Measurements from ENCODE around the gene KIF3B. TPM values are rescaled to one million over a fixed set of nuclear protein-coding genes. Genes with fewer than 3 reads are reported as not detected.

The KIF3B gene
- total and polyA plus RNA-seq, 2 donors, result 7.8 to 8.3 TPM

- Histone ChIP-seq H3K36me3 (ENCODE audit: control insufficient read depth in 2 of 2, insufficient read depth in 2 of 2, low read length in 1 of 2) (no peaks in the 10 kb centered on the region), H3K27me3 (ENCODE audit: control insufficient read depth in 2 of 2, insufficient read depth in 1 of 2, low read length in 1 of 2) (no peaks in the 10 kb centered on the region), H3K9me3 (ENCODE audit: control insufficient read depth in 2 of 2, insufficient read depth in 1 of 2, low read length in 1 of 2) (no peaks in the 10 kb centered on the region), H3K27ac (ENCODE audit: low read depth in 1 of 2, low read length in 1 of 2) (peak overlapping the region; percentile 89 to 100), H3K4me3 (ENCODE audit: low read length in 2 of 2) (peak overlapping the region; percentile 87 to 88), H3K4me1 (ENCODE audit: control insufficient read depth in 2 of 2, insufficient read depth in 2 of 2, low read length in 2 of 2) (peaks cover 33 to 36% of the 10 kb centered on the region in 2 donors)
- DNase-seq (ENCODE audit: low read depth in 6 of 9, low spot score in 9 of 9), result peak in 2 of 9 donors; percentile 33 to 56
- WGBS, result 35% methylated on average over 11 of the region's 11 CpGs
These were observed 82.3 kb downstream of the KIF3B start for GRCh38 chr20:32359633-32360332.

GRCh38 chr20:32360333-32360634, 82.8 kb downstream of the KIF3B start:
- Histone ChIP-seq H3K4me1 (ENCODE audit: control insufficient read depth in 2 of 2, insufficient read depth in 2 of 2, low read length in 2 of 2) (peaks cover 34 to 36% of the 10 kb centered on the region in 2 donors), H3K27ac (ENCODE audit: low read depth in 1 of 2, low read length in 1 of 2) (peak overlapping the region in 1 of 2 donors; percentile 46), H3K36me3 (ENCODE audit: control insufficient read depth in 2 of 2, insufficient read depth in 2 of 2, low read length in 1 of 2) (no peaks in the 10 kb centered on the region), H3K9me3 (ENCODE audit: control insufficient read depth in 2 of 2, insufficient read depth in 1 of 2, low read length in 1 of 2) (no peaks in the 10 kb centered on the region), H3K27me3 (ENCODE audit: control insufficient read depth in 2 of 2, insufficient read depth in 1 of 2, low read length in 1 of 2) (no peaks in the 10 kb centered on the region), H3K4me3 (ENCODE audit: low read length in 2 of 2) (peak overlapping the region; percentile 24 to 88)
- WGBS, result 87% methylated on average over 5 of the region's 5 CpGs
- no peak for DNase-seq (ENCODE audit: low read depth in 6 of 9, low spot score in 9 of 9)

DNA sequence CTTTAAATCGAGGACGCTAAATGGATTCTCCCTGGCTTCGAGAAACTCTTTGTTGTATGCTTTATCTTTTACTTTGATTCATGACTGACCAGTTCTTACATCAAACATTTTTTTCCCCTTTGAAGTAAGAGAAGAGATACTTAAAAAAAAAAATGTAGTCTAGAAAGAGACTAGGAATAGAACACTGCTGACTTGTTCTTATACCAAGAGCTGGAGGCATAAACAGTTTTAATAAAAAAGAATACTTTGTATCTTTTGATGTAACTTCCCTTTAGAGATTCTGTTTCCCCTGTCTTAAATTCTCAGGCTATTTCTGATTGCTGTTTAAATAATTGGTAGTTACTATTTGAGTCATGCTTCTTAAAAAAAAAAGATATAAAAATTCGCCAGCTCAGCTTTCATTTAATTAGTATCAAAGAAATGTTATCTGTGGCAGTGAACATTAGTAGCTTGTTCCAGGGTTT, 85.5 kb downstream of the KIF3B start:
- no peak for DNase-seq (ENCODE audit: low read depth in 6 of 9, low spot score in 9 of 9)
- peaks cover 26 to 27% of the 10 kb centered on the region in 2 donors for H3K4me1 ChIP-seq (ENCODE audit: control insufficient read depth in 2 of 2, insufficient read depth in 2 of 2, low read length in 2 of 2)
- no peak overlapping the region for H3K4me3 ChIP-seq (ENCODE audit: low read length in 2 of 2)
- 82% methylated on average over 4 of the region's 4 CpGs for WGBS
- H3K36me3 ChIP-seq (ENCODE audit: control insufficient read depth in 2 of 2, insufficient read depth in 2 of 2, low read length in 1 of 2), result peaks cover 4 to 15% of the 10 kb centered on the region in 2 donors
- H3K27ac ChIP-seq (ENCODE audit: low read depth in 1 of 2, low read length in 1 of 2), result no peak overlapping the region
- no peaks in the 10 kb centered on the region for H3K9me3 ChIP-seq (ENCODE audit: control insufficient read depth in 2 of 2, insufficient read depth in 1 of 2, low read length in 1 of 2)
- no peaks in the 10 kb centered on the region for H3K27me3 ChIP-seq (ENCODE audit: control insufficient read depth in 2 of 2, insufficient read depth in 1 of 2, low read length in 1 of 2)

DNA sequence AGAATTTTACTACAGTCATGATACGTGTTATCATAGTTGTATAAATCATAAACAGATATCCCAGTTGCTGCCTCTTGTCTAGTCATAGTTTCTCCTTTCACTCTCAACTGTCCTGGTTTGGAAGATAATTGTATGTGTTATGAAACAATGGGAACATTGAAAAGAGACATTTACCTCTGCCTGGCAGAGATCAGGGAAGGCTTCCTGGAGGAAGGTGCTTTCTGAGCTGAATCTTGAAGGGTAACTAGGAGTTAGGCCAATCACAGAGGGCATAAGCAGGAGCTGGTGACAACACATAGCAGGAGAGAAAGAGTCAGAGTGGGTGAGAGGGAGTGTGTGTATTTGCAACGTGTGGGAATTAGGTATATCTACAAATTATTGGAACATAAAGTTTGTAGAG, 86.0 kb downstream of the KIF3B start:
- WGBS, result 95% methylated on average over 2 of the region's 2 CpGs

GRCh38 chr20:32364554-32365208, 87.2 kb downstream of the KIF3B start:
- H3K4me3 ChIP-seq (ENCODE audit: low read length in 2 of 2), result no peak overlapping the region
- H3K36me3 ChIP-seq (ENCODE audit: control insufficient read depth in 2 of 2, insufficient read depth in 2 of 2, low read length in 1 of 2), result peaks cover 10 to 29% of the 10 kb centered on the region in 2 donors
- DNase-seq (ENCODE audit: low read depth in 6 of 9, low spot score in 9 of 9), result no peak
- 92% methylated on average over 7 of the region's 7 CpGs for WGBS
- no peaks in the 10 kb centered on the region for H3K9me3 ChIP-seq (ENCODE audit: control insufficient read depth in 2 of 2, insufficient read depth in 1 of 2, low read length in 1 of 2)
- H3K27ac ChIP-seq (ENCODE audit: low read depth in 1 of 2, low read length in 1 of 2), result no peak overlapping the region
- H3K27me3 ChIP-seq (ENCODE audit: control insufficient read depth in 2 of 2, insufficient read depth in 1 of 2, low read length in 1 of 2), result no peaks in the 10 kb centered on the region
- H3K4me1 ChIP-seq (ENCODE audit: control insufficient read depth in 2 of 2, insufficient read depth in 2 of 2, low read length in 2 of 2), result peaks cover 26 to 27% of the 10 kb centered on the region in 2 donors

More for the DNA sequence above, 86.0 kb downstream of the KIF3B start:
- no peaks in the 10 kb centered on the region for H3K27me3 ChIP-seq (ENCODE audit: control insufficient read depth in 2 of 2, insufficient read depth in 1 of 2, low read length in 1 of 2)
- H3K27ac ChIP-seq (ENCODE audit: low read depth in 1 of 2, low read length in 1 of 2), result no peak overlapping the region
- H3K4me1 ChIP-seq (ENCODE audit: control insufficient read depth in 2 of 2, insufficient read depth in 2 of 2, low read length in 2 of 2), result peaks cover 26 to 27% of the 10 kb centered on the region in 2 donors
- H3K9me3 ChIP-seq (ENCODE audit: control insufficient read depth in 2 of 2, insufficient read depth in 1 of 2, low read length in 1 of 2), result no peaks in the 10 kb centered on the region
- no peak for DNase-seq (ENCODE audit: low read depth in 6 of 9, low spot score in 9 of 9)
- no peak overlapping the region for H3K4me3 ChIP-seq (ENCODE audit: low read length in 2 of 2)
- H3K36me3 ChIP-seq (ENCODE audit: control insufficient read depth in 2 of 2, insufficient read depth in 2 of 2, low read length in 1 of 2), result peaks cover 4 to 19% of the 10 kb centered on the region in 2 donors

DNA sequence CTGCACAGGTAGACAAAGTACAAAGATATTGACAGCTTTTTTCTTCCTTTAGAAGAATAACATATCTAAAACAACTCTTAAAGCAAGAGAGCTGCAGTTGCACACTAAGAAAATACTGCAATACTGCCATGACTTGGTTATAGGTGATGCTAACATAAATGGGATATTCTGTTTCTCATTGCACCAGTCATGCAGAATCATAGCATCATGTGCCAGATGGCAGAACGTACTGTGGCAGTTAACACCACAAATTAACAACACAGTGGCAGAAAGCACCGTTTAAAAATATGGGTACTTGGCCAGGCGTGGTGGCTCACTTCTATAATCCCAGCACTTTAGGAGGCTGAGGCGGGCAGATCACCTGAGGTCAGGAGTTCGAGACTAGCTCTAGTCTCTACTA, 88.1 kb downstream of the KIF3B start:
- peaks cover 10 to 36% of the 10 kb centered on the region in 2 donors for H3K36me3 ChIP-seq (ENCODE audit: control insufficient read depth in 2 of 2, insufficient read depth in 2 of 2, low read length in 1 of 2)
- no peaks in the 10 kb centered on the region for H3K9me3 ChIP-seq (ENCODE audit: control insufficient read depth in 2 of 2, insufficient read depth in 1 of 2, low read length in 1 of 2)
- H3K4me3 ChIP-seq (ENCODE audit: low read length in 2 of 2), result no peak overlapping the region
- peaks cover 22% of the 10 kb centered on the region in 2 donors for H3K4me1 ChIP-seq (ENCODE audit: control insufficient read depth in 2 of 2, insufficient read depth in 2 of 2, low read length in 2 of 2)
- H3K27me3 ChIP-seq (ENCODE audit: control insufficient read depth in 2 of 2, insufficient read depth in 1 of 2, low read length in 1 of 2), result no peaks in the 10 kb centered on the region
- 84% methylated on average over 5 of the region's 5 CpGs for WGBS
- no peak for DNase-seq (ENCODE audit: low read depth in 6 of 9, low spot score in 9 of 9)
- H3K27ac ChIP-seq (ENCODE audit: low read depth in 1 of 2, low read length in 1 of 2), result no peak overlapping the region

DNA sequence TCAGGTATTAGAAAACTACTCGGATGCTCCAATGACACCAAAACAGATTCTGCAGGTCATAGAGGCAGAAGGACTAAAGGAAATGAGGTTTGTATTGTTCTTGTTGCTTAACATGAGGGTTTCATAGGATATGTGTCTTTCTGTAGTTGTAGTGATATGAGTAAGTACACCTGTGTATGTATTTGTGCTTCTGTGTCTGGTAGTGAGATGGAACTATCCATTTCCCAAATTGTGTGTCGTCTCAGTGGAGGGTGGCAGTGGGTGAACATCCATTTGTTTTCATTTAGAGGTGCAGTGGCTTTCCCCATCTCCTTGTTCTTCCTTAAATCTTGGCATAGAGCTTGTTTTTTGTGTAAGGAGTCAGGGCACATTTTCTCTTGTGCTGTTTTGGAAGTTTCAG, 88.9 kb downstream of the KIF3B start:
- no peak overlapping the region for H3K4me3 ChIP-seq (ENCODE audit: low read length in 2 of 2)
- DNase-seq (ENCODE audit: low read depth in 6 of 9, low spot score in 9 of 9), result no peak

DNA sequence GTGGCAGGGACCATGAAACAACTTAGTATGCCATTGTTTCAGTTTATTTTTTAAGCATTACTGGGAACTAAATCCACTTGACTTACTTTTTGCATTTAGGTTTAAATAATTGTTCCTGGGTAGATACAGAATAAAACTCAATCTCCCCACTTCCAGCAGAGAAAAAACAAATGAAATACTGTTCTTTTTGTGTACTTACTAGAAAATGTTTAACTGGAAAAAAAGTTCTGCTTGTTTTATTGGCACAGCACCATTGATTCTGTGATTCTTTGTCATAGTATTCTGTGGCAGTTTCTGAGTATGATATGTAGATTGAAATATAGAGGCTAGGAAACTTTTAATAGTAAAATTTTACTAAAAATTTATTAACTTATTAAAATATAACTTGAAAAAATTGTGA, 90.9 kb downstream of the KIF3B start:
- peaks cover 10 to 14% of the 10 kb centered on the region in 2 donors for H3K4me1 ChIP-seq (ENCODE audit: control insufficient read depth in 2 of 2, insufficient read depth in 2 of 2, low read length in 2 of 2)
- no peaks in the 10 kb centered on the region for H3K27me3 ChIP-seq (ENCODE audit: control insufficient read depth in 2 of 2, insufficient read depth in 1 of 2, low read length in 1 of 2)
- no peaks in the 10 kb centered on the region for H3K9me3 ChIP-seq (ENCODE audit: control insufficient read depth in 2 of 2, insufficient read depth in 1 of 2, low read length in 1 of 2)
- peaks cover 24 to 57% of the 10 kb centered on the region in 2 donors for H3K36me3 ChIP-seq (ENCODE audit: control insufficient read depth in 2 of 2, insufficient read depth in 2 of 2, low read length in 1 of 2)
- no peak overlapping the region for H3K27ac ChIP-seq (ENCODE audit: low read depth in 1 of 2, low read length in 1 of 2)
- no peak overlapping the region for H3K4me3 ChIP-seq (ENCODE audit: low read length in 2 of 2)
- DNase-seq (ENCODE audit: low read depth in 6 of 9, low spot score in 9 of 9), result no peak

More for the DNA sequence above, 88.9 kb downstream of the KIF3B start:
- peaks cover 17 to 44% of the 10 kb centered on the region in 2 donors for H3K36me3 ChIP-seq (ENCODE audit: control insufficient read depth in 2 of 2, insufficient read depth in 2 of 2, low read length in 1 of 2)
- no peaks in the 10 kb centered on the region for H3K27me3 ChIP-seq (ENCODE audit: control insufficient read depth in 2 of 2, insufficient read depth in 1 of 2, low read length in 1 of 2)
- no peak overlapping the region for H3K27ac ChIP-seq (ENCODE audit: low read depth in 1 of 2, low read length in 1 of 2)
- H3K4me1 ChIP-seq (ENCODE audit: control insufficient read depth in 2 of 2, insufficient read depth in 2 of 2, low read length in 2 of 2), result peaks cover 14 to 16% of the 10 kb centered on the region in 2 donors
- 92% methylated on average over 2 of the region's 2 CpGs for WGBS
- H3K9me3 ChIP-seq (ENCODE audit: control insufficient read depth in 2 of 2, insufficient read depth in 1 of 2, low read length in 1 of 2), result no peaks in the 10 kb centered on the region

DNA sequence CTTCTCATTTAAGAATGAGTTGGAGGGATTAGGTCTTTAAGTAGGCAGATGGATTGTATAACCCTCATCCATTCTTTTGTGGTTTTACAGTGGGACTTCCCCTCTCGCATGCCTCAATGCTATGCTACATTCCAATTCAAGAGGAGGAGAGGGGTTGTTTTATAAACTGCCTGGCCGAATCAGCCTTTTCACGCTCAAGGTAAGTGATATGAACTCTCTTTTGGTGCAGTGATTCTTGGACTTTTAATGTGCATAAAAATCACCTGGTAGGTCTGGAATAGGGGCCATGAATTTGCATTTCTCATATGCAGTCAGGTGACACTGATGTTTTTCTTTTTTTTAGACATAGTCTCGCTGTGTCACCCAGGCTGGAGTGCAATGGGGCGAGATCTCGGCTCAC, 91.5 kb downstream of the KIF3B start:
- Histone ChIP-seq H3K27me3 (ENCODE audit: control insufficient read depth in 2 of 2, insufficient read depth in 1 of 2, low read length in 1 of 2) (no peaks in the 10 kb centered on the region), H3K36me3 (ENCODE audit: control insufficient read depth in 2 of 2, insufficient read depth in 2 of 2, low read length in 1 of 2) (peaks cover 25 to 62% of the 10 kb centered on the region in 2 donors), H3K4me3 (ENCODE audit: low read length in 2 of 2) (no peak overlapping the region), H3K4me1 (ENCODE audit: control insufficient read depth in 2 of 2, insufficient read depth in 2 of 2, low read length in 2 of 2) (peaks cover 6 to 9% of the 10 kb centered on the region in 2 donors), H3K27ac (ENCODE audit: low read depth in 1 of 2, low read length in 1 of 2) (no peak overlapping the region), H3K9me3 (ENCODE audit: control insufficient read depth in 2 of 2, insufficient read depth in 1 of 2, low read length in 1 of 2) (no peaks in the 10 kb centered on the region)
- no peak for DNase-seq (ENCODE audit: low read depth in 6 of 9, low spot score in 9 of 9)
- WGBS, result 84% methylated on average over 6 of the region's 6 CpGs
